ENCODE data around the gene CD27. TPM values are rescaled to one million over a fixed set of nuclear protein-coding genes. Genes with fewer than 3 reads are reported as not detected.

CD27 gene
- total RNA-seq, 1 experiment from 2014 or later = 0.12 TPM

GRCh38 chr12:6450091-6450868 is 5.5 kb downstream of the CD27 start:
- Histone ChIP-seq H3K9me3 (replicated peaks) (no peaks in the 10 kb centered on the region), H3K4me1 (peaks cover 7% of the 10 kb centered on the region; the same call in 1 of the 2 replicates), H3K4me3 (peak overlapping the region; percentile 68), H3K27ac (peak overlapping the region; percentile 85), H3K27me3 (no peaks in the 10 kb centered on the region), H3K36me3 (no peaks in the 10 kb centered on the region)
- DNase-seq = peak; percentile 68 to 79

- Histone ChIP-seq H3K27ac (peak overlapping the region; percentile 85), H3K36me3 (no peaks in the 10 kb centered on the region), H3K4me1 (peaks cover 7% of the 10 kb centered on the region; the same call in 1 of the 2 replicates), H3K27me3 (no peaks in the 10 kb centered on the region), H3K9me3 (replicated peaks) (no peaks in the 10 kb centered on the region), H3K4me3 (peak overlapping the region; percentile 68)
- no peak for DNase-seq
These were observed 6.2 kb downstream of the CD27 start for GRCh38 chr12:6450869-6451347.

GRCh38 chr12:6451348-6452244 is 6.8 kb downstream of the CD27 start, which contains the start of gene TAPBPL:
TAPBPL (plus strand) TSS chr12:6452042; CDS start chr12:6452249, 207 bp downstream.
- DNase-seq = peak; percentile 86 to 90
- Histone ChIP-seq H3K36me3 (no peaks in the 10 kb centered on the region), H3K27me3 (no peaks in the 10 kb centered on the region), H3K9me3 (replicated peaks) (no peaks in the 10 kb centered on the region), H3K27ac (peak within 1 kb of the TSS; percentile 85), H3K4me1 (peaks cover 7% of the 10 kb centered on the region; the same call in 1 of the 2 replicates), H3K4me3 (peak within 1 kb of the TSS; percentile 68)

- Histone ChIP-seq H3K4me1 (peaks cover 7% of the 10 kb centered on the region; the same call in 1 of the 2 replicates), H3K36me3 (no peaks in the 10 kb centered on the region), H3K27me3 (no peaks in the 10 kb centered on the region), H3K4me3 (peak overlapping the region; percentile 68), H3K9me3 (replicated peaks) (no peaks in the 10 kb centered on the region), H3K27ac (peak overlapping the region; percentile 85)
- DNase-seq = peak; percentile 24 to 39
These were observed 7.6 kb downstream of the CD27 start for GRCh38 chr12:6452245-6452943.

DNA sequence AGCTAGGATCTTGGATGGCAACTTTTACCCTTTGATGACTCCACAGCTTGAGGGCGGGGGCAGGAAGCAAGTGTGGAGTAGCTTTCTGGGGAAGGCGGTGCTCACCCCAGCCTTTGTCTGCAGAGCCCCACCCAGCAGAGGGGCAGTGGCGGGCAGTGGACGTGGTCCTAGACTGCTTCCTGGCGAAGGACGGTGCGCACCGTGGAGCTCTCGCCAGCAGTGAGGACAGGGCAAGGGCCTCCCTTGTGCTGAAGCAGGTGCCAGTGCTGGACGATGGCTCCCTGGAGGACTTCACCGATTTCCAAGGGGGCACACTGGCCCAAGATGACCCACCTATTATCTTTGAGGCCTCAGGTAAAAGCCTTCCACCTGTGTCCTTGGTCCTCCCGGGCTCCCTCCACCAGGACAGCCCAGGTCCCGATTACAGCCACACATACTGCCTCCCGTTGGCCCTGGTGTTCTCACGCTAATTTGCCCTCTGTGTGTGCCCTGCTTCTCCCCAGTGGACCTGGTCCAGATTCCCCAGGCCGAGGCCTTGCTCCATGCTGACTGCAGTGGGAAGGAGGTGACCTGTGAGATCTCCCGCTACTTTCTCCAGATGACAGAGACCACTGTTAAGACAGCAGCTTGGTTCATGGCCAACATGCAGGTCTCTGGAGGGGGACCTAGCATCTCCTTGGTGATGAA is 8.3 kb downstream of the CD27 start:
- DNase-seq = no peak
- Histone ChIP-seq H3K9me3 (replicated peaks) (no peaks in the 10 kb centered on the region), H3K27ac (no peak overlapping the region; the same call in 1 of the 2 replicates), H3K27me3 (no peaks in the 10 kb centered on the region), H3K4me1 (peaks cover 7% of the 10 kb centered on the region; the same call in 1 of the 2 replicates), H3K4me3 (peak overlapping the region; percentile 68), H3K36me3 (no peaks in the 10 kb centered on the region)

GRCh38 chr12:6457220-6457945 is 12.6 kb downstream of the CD27 start:
- no peaks in the 10 kb centered on the region for H3K27me3 ChIP-seq
- H3K27ac ChIP-seq = no peak overlapping the region
- no peak for DNase-seq
- no peaks in the 10 kb centered on the region for H3K9me3 ChIP-seq (replicated peaks)
- 0 out of 2 replicates have a peak, but pooled peaks cover 4% of the 10 kb centered on the region for H3K4me1 ChIP-seq
- H3K4me3 ChIP-seq = no peak overlapping the region
- peaks cover 24% of the 10 kb centered on the region for H3K36me3 ChIP-seq

DNA sequence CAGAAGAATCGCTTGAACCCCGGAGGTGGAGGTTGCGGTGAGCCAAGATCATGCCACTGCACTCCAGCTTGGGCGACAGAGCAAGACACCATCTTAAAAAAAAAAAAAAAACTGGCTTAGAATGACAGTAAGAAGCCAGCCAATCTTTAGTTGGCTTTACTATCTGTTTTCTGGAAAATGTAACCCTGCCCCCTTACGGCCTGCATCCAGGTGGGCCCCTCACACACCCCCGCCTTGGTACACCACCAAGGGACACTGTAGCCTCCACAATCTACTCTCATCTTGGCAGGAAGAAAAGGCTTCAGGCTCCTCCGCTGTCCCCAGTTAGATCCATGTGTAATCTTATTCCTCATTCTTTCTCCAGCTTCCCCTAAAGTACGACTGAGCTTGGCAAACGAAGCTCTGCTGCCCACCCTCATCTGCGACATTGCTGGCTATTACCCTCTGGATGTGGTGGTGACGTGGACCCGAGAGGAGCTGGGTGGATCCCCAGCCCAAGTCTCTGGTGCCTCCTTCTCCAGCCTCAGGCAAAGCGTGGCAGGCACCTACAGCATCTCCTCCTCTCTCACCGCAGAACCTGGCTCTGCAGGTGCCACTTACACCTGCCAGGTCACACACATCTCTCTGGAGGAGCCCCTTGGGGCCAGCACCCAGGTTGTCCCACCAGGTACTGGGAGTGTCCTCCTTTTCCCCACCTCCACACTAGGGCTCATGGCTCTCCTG is 13.7 kb downstream of the CD27 start:
- DNase-seq = no peak
- Histone ChIP-seq H3K27ac (no peak overlapping the region), H3K9me3 (replicated peaks) (no peaks in the 10 kb centered on the region), H3K4me1 (no peaks in the 10 kb centered on the region), H3K4me3 (no peak overlapping the region), H3K36me3 (peaks cover 31% of the 10 kb centered on the region), H3K27me3 (no peaks in the 10 kb centered on the region)

GRCh38 chr12:6459004-6459337 is 14.2 kb downstream of the CD27 start:
- Histone ChIP-seq H3K27me3 (no peaks in the 10 kb centered on the region), H3K4me3 (no peak overlapping the region), H3K4me1 (no peaks in the 10 kb centered on the region), H3K36me3 (peaks cover 35% of the 10 kb centered on the region), H3K27ac (no peak overlapping the region), H3K9me3 (replicated peaks) (no peaks in the 10 kb centered on the region)
- no peak for DNase-seq

DNA sequence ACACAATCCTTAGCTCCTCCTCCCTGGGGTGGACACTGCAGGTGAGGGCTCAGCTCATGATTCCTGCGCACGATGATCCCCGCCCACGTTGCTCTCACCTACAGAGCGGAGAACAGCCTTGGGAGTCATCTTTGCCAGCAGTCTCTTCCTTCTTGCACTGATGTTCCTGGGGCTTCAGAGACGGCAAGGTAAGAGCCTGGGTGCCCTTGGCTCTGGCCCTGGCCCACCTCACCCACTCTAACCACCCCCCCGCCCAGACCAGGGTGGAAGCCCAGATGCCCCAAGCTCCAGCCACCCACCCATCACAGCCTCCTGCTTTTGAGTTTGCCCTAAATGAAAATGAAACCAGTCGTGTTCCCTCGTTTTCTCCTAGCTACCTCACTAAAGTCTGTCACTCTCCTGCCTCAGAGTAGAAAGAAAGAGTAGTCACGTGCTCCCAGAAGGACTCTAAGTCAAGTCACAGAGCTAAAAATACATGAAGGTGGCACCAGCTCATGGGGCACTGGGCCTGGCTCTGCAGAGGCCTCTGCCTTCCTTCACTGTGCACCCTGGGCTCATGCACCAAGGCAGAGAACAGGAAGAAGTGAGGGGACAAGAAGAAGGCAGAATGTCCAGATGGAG is 16.1 kb downstream of the CD27 start:
- no peak overlapping the region for H3K27ac ChIP-seq
- H3K9me3 ChIP-seq (replicated peaks) = no peaks in the 10 kb centered on the region
- H3K4me1 ChIP-seq = no peaks in the 10 kb centered on the region
- no peak overlapping the region for H3K4me3 ChIP-seq
- no peaks in the 10 kb centered on the region for H3K27me3 ChIP-seq
- no peak for DNase-seq
- peaks cover 50% of the 10 kb centered on the region for H3K36me3 ChIP-seq

- no peaks in the 10 kb centered on the region for H3K27me3 ChIP-seq
- no peaks in the 10 kb centered on the region for H3K9me3 ChIP-seq (replicated peaks)
- H3K36me3 ChIP-seq = peaks cover 52% of the 10 kb centered on the region
- H3K4me1 ChIP-seq = no peaks in the 10 kb centered on the region
- H3K4me3 ChIP-seq = no peak overlapping the region
- DNase-seq = no peak
- no peak overlapping the region for H3K27ac ChIP-seq
These were observed 16.9 kb downstream of the CD27 start for GRCh38 chr12:6461401-6462233.

GRCh38 chr12:6462234-6462995 is 17.7 kb downstream of the CD27 start:
- Histone ChIP-seq H3K27me3 (no peaks in the 10 kb centered on the region), H3K4me3 (no peak overlapping the region), H3K27ac (no peak overlapping the region), H3K4me1 (no peaks in the 10 kb centered on the region), H3K9me3 (replicated peaks) (no peaks in the 10 kb centered on the region), H3K36me3 (peaks cover 52% of the 10 kb centered on the region)
- DNase-seq = no peak

Data from SJCRH30 (cell line).